H1 (cell line): ENCODE results near the gene WDR81. TPM values are rescaled to one million over a fixed set of nuclear protein-coding genes. Genes with fewer than 3 reads are reported as not detected.

Source experiments
- CTCF ChIA-PET: fragments of 300-600 bp; sonication (Branson Sonifier 250); formaldehyde crosslinking; loops from one replicate; lab custom pipeline; 2021; ENCODE audit not compliant: partially characterized antibody; lab: Charles Lee
- POLR2A ChIA-PET: fragments of 300-600 bp; sonication (Branson Sonifier 250); formaldehyde crosslinking; loops from one replicate; lab custom pipeline; 2021; ENCODE audit warnings: inconsistent platforms; ENCODE audit not compliant: partially characterized antibody; lab: Charles Lee
- DNase-seq, 2 experiments: peaks; one replicate each; pipeline versions ENCODE4 v3.0.0 to v3.0.0-alpha.2; 2010 to 2022; ENCODE audit warnings: low spot score in 2 of 2, low read depth in 1 of 2, mixed read lengths in 1 of 2
- FAIRE-seq: peaks from 2 replicates; lab custom pipeline; 2011; peaks lifted over from hg19 to GRCh38; lab: Jason Lieb, UNC
- H2AFZ ChIP-seq: 2 replicates; pipeline ENCODE4 v1.8.1; 2012; ENCODE audit warnings: low read length, inconsistent platforms
- H2AK5ac ChIP-seq: 2 replicates; pipeline ENCODE4 v1.6.1; 2013; ENCODE audit warnings: low read depth, low read length
- H2BK120ac ChIP-seq: replicated peaks from 2 replicates; pipeline ENCODE3; 2013; ENCODE audit warnings: low read depth, low read length, inconsistent platforms
- H2BK12ac ChIP-seq: 2 replicates; pipeline ENCODE4 v1.6.1; 2013; ENCODE audit warnings: low read depth, low read length
- H2BK15ac ChIP-seq: 2 replicates; pipeline ENCODE4 v1.6.1; 2013; ENCODE audit warnings: low read length
- H2BK20ac ChIP-seq: 2 replicates; pipeline ENCODE4 v1.6.1; 2013; ENCODE audit warnings: low read length
- H2BK5ac ChIP-seq: 2 replicates; pipeline ENCODE4 v1.6.1; 2013; ENCODE audit warnings: low read depth, low read length
- H3K14ac ChIP-seq: 2 replicates; pipeline ENCODE4 v1.6.1; 2013; ENCODE audit warnings: inconsistent platforms; ENCODE audit not compliant: insufficient read length
- H3K18ac ChIP-seq: 2 replicates; pipeline ENCODE4 v1.6.1; 2013; ENCODE audit warnings: low read length; ENCODE audit errors: extremely low read depth
- H3K23ac ChIP-seq: 2 replicates; pipeline ENCODE4 v1.6.1; 2013; ENCODE audit warnings: inconsistent platforms; ENCODE audit not compliant: insufficient read length
- H3K23me2 ChIP-seq: 2 replicates; pipeline ENCODE4 v1.6.1; 2013; ENCODE audit warnings: low read depth, low read length
- H3K27ac ChIP-seq: 2 replicates; pipeline ENCODE4 v1.6.1; 2011; ENCODE audit warnings: low read depth, low read length, inconsistent platforms
- H3K27me3 ChIP-seq, 4 experiments: replicated peaks in 1 of 4; 1 replicate in 1 of 4; 2 replicates in 3 of 4; pipeline versions ENCODE4 v1.6.1 to v1.8.1; 2011 to 2013; ENCODE audit warnings: low read length in 3 of 4, mild to moderate bottlenecking in 3 of 4, inconsistent platforms in 2 of 4, mixed read lengths in 2 of 4, moderate library complexity in 1 of 4; ENCODE audit not compliant: control insufficient read depth in 3 of 4, insufficient read depth in 3 of 4; ENCODE audit errors: extremely low read depth in 1 of 4
- H3K36me3 ChIP-seq, 4 experiments: 2 replicates each; pipeline versions ENCODE4 v1.6.1 to v1.8.1; 2011 to 2013; ENCODE audit warnings: mild to moderate bottlenecking in 4 of 4, low read length in 3 of 4, moderate library complexity in 2 of 4, control low read depth in 1 of 4, inconsistent platforms in 1 of 4; ENCODE audit not compliant: insufficient read depth in 4 of 4, control insufficient read depth in 2 of 4
- H3K4ac ChIP-seq: replicated peaks from 2 replicates; pipeline ENCODE3; 2013; ENCODE audit warnings: low read length, low read depth, mixed read lengths, inconsistent platforms; ENCODE audit not compliant: insufficient read length
- H3K4me1 ChIP-seq, 4 experiments: replicated peaks in 1 of 4; 1 replicate in 1 of 4; 2 replicates in 3 of 4; pipeline versions ENCODE4 v1.6.1 to v1.8.1; 2011 to 2013; ENCODE audit warnings: low read length in 3 of 4, inconsistent platforms in 2 of 4, mixed read lengths in 1 of 4; ENCODE audit not compliant: insufficient read depth in 4 of 4, control insufficient read depth in 3 of 4
- H3K4me2 ChIP-seq, 2 experiments: 2 replicates each; pipeline versions ENCODE4 v1.6.1 to v1.8.1; 2011 to 2013; ENCODE audit warnings: low read depth in 2 of 2, low read length in 2 of 2, control low read depth in 1 of 2, inconsistent platforms in 1 of 2, mild to moderate bottlenecking in 1 of 2; ENCODE audit not compliant: insufficient read depth in 1 of 2
- H3K4me3 ChIP-seq, 4 experiments: fragments of 200-600, 300-600 bp in 1 of 4; sonication (generic), shearing (Covaris generic), sonication (Bioruptor Twin) in 1 of 4; 2 replicates each; pipeline versions ENCODE4 v1.5.1 to v1.8.1; 2011 to 2016; ENCODE audit warnings: low read length in 4 of 4, low read depth in 3 of 4, control low read depth in 2 of 4, inconsistent platforms in 2 of 4, mild to moderate bottlenecking in 2 of 4, mixed read lengths in 1 of 4, moderate library complexity in 1 of 4; ENCODE audit not compliant: insufficient read depth in 2 of 4; ENCODE audit errors: extremely low read depth in 1 of 4
- H3K56ac ChIP-seq: replicated peaks from 2 replicates; pipeline ENCODE3; 2013; ENCODE audit warnings: low read depth, mild to moderate bottlenecking, mixed read lengths, low read length, inconsistent platforms; ENCODE audit not compliant: insufficient read length
- H3K79me1 ChIP-seq: 2 replicates; pipeline ENCODE4 v1.6.1; 2013; ENCODE audit warnings: low read depth, low read length, control low read depth
- H3K79me2 ChIP-seq, 2 experiments: 2 replicates each; pipeline versions ENCODE4 v1.6.1 to v1.8.1; 2012 to 2013; ENCODE audit warnings: low read length in 2 of 2, mild to moderate bottlenecking in 2 of 2, inconsistent platforms in 1 of 2; ENCODE audit not compliant: insufficient read depth in 2 of 2, control insufficient read depth in 1 of 2
- H3K9ac ChIP-seq, 4 experiments: replicated peaks in 1 of 4; 1 replicate in 1 of 4; 2 replicates in 3 of 4; pipeline versions ENCODE4 v1.6.1 to v1.8.1; 2011 to 2013; ENCODE audit warnings: low read depth in 3 of 4, low read length in 3 of 4, control low read depth in 2 of 4, mild to moderate bottlenecking in 2 of 4, moderate library complexity in 2 of 4, inconsistent platforms in 1 of 4; ENCODE audit errors: extremely low read depth in 1 of 4
- H3K9me3 ChIP-seq, 2 experiments: 2 replicates each; pipeline versions ENCODE4 v1.6.1 to v1.8.1; 2012 to 2013; ENCODE audit warnings: mild to moderate bottlenecking in 2 of 2, moderate library complexity in 2 of 2, control low read depth in 1 of 2, inconsistent platforms in 1 of 2, low read depth in 1 of 2, low read length in 1 of 2, mixed read lengths in 1 of 2; ENCODE audit not compliant: insufficient read depth in 2 of 2
- H4K20me1 ChIP-seq, 2 experiments: replicated peaks in 1 of 2; 2 replicates each; pipeline versions ENCODE3 to v1.8.1; 2011 to 2013; ENCODE audit warnings: inconsistent platforms in 2 of 2, low read length in 2 of 2, mild to moderate bottlenecking in 1 of 2; ENCODE audit not compliant: insufficient read depth in 2 of 2, control insufficient read depth in 1 of 2
- H4K5ac ChIP-seq: 2 replicates; pipeline ENCODE4 v1.6.1; 2013; ENCODE audit warnings: low read length, low read depth, mixed read lengths, inconsistent platforms; ENCODE audit not compliant: insufficient read length
- H4K8ac ChIP-seq: 2 replicates; pipeline ENCODE4 v1.8.0; 2013; ENCODE audit warnings: mild to moderate bottlenecking, moderate library complexity, low read length, inconsistent platforms; ENCODE audit not compliant: insufficient read depth; ENCODE audit errors: extremely low read depth
- H4K91ac ChIP-seq: replicated peaks from 2 replicates; pipeline ENCODE3; 2013; ENCODE audit warnings: low read length, mixed read lengths, inconsistent platforms; ENCODE audit not compliant: insufficient read length
- BCL11A ChIP-seq, 2 experiments: IDR thresholded peaks; one replicate each; pipeline ENCODE4 v1.6.1; 2011; ENCODE audit warnings: low read depth in 2 of 2, low read length in 2 of 2, mild to moderate bottlenecking in 2 of 2
- RAD21 ChIP-seq, 2 experiments: IDR thresholded peaks in 1 of 2; conservative IDR thresholded peaks in 1 of 2; 2 replicates each; pipeline ENCODE4 v1.6.1; 2011; ENCODE audit warnings: low read depth in 2 of 2, low read length in 2 of 2, improper control_type of control experiment in 1 of 2, inconsistent platforms in 1 of 2, mild to moderate bottlenecking in 1 of 2, moderate library complexity in 1 of 2
- RXRA ChIP-seq: IDR thresholded peaks from 2 replicates; pipeline ENCODE4 v1.6.1; 2011; ENCODE audit warnings: low read depth, mild to moderate bottlenecking, low read length, moderate library complexity; ENCODE audit not compliant: insufficient read depth
- WGBS, 2 experiments: shearing (Covaris generic) in 1 of 2; methylation state at CpG; one replicate each; pipeline versions ENCODE4 v1.1.6 to v1.1.7; 2013 to 2015; ENCODE audit warnings: low lambda C conversion rate in 2 of 2, mixed read lengths in 2 of 2, inconsistent platforms in 1 of 2, low coverage in 1 of 2, missing lambda C conversion rate in 1 of 2; ENCODE audit not compliant: insufficient replicate concordance in 2 of 2, insufficient coverage in 1 of 2, insufficient read length in 1 of 2; ENCODE audit errors: extremely low coverage in 1 of 2, missing lambda C conversion rate in 1 of 2; 5-methylcytosine and 5-hydroxymethylcytosine counted together
- polyA plus RNA-seq, 7 experiments: library from polyadenylated mRNA; depleted of rRNA in 3 of 7; stranded (reverse) in 5 of 7; unstranded in 2 of 7; fragments of >200 nt in 5 of 7; fragments of 200-250 nt in 2 of 7; gene quantifications; 1 replicate in 5 of 7; 2 replicates in 1 of 7; 4 replicates in 1 of 7; pipeline versions ENCODE4 v1.2.1 to v1.2.3, GENCODE V29; 2011 to 2013; ENCODE audit warnings: missing spikeins in 2 of 7, mixed read lengths in 2 of 7
- total RNA-seq: library from RNA; stranded (reverse); fragmentation: NEBNext Ultra II Directional; extraction: Animal tissue kit (Norgen Biotek cat#: 25700); gene quantifications from 2 replicates; pipeline ENCODE4 v1.2.1, GENCODE V29; 2021
- TF ChIP-seq, protein P1 (sequence below), 3 experiments: IDR thresholded peaks; 1 replicate in 2 of 3; 2 replicates in 1 of 3; pipeline versions ENCODE4 v1.5.1 to v1.6.1; 2011; ENCODE audit warnings: low read length in 3 of 3, mild to moderate bottlenecking in 3 of 3, inconsistent platforms in 2 of 3, low read depth in 1 of 3, moderate library complexity in 1 of 3; ENCODE audit not compliant: insufficient read depth in 1 of 3; ENCODE audit errors: control extremely low read depth in 1 of 3

Gene WDR81
- total and polyA plus RNA-seq, 2 of the 8 experiments (the other 6 are each of a cell fraction or from before 2014, with no cell fraction given) = 9.1 to 12.3 TPM

- Histone ChIP-seq H3K9me3 (no peaks in the 10 kb centered on the region), H2BK5ac (no peak overlapping the region), H2BK15ac (no peak overlapping the region; the same call in 1 of the 2 replicates), H3K27me3 (no peaks in the 10 kb centered on the region; a peak in 2 of 7 replicates), H3K23ac (no peak overlapping the region), H3K36me3 (peaks cover 0 to 3% (median under 1%) of the 10 kb centered on the region in 4 experiments; a peak in 3 of 8 replicates), H4K8ac (no peak overlapping the region), H2BK12ac (no peak overlapping the region), H3K79me1 (no peaks in the 10 kb centered on the region), H3K56ac (no peak overlapping the region), H2AK5ac (no peak overlapping the region), H3K79me2 (no peaks in the 10 kb centered on the region), H3K9ac (no peak overlapping the region), H4K5ac (no peak overlapping the region), H3K4ac (no peak overlapping the region), H3K4me3 (no peak overlapping the region), H3K14ac (no peak overlapping the region), H3K18ac (no peak overlapping the region), H2BK20ac (no peak overlapping the region), H3K27ac (no peak overlapping the region), H3K4me1 (peaks cover 0 to 25% (median 18%) of the 10 kb centered on the region in 4 experiments; a peak in 6 of 7 replicates), H4K91ac (no peak overlapping the region), H2BK120ac (no peak overlapping the region), H3K4me2 (no peak overlapping the region), H3K23me2 (peaks cover 5% of the 10 kb centered on the region; the same call in 1 of the 2 replicates), H2AFZ (no peak overlapping the region), H4K20me1 (no peaks in the 10 kb centered on the region)
- TF ChIP-seq RXRA (no peak), RAD21 (IDR thresholded peaks at IDR 0.05 in 1 of 2, conservative IDR thresholded peaks at IDR 0.05 in 1 of 2; ENCODE audit: low read depth in 2 of 2, low read length in 2 of 2) (peak in 1 of 2 experiments; percentile 16; a peak in 1 of 4 replicates), BCL11A (IDR thresholded peaks at IDR 0.05; ENCODE audit: low read depth in 2 of 2, low read length in 2 of 2) (no peak)
- TF ChIP-seq, protein P1, sequence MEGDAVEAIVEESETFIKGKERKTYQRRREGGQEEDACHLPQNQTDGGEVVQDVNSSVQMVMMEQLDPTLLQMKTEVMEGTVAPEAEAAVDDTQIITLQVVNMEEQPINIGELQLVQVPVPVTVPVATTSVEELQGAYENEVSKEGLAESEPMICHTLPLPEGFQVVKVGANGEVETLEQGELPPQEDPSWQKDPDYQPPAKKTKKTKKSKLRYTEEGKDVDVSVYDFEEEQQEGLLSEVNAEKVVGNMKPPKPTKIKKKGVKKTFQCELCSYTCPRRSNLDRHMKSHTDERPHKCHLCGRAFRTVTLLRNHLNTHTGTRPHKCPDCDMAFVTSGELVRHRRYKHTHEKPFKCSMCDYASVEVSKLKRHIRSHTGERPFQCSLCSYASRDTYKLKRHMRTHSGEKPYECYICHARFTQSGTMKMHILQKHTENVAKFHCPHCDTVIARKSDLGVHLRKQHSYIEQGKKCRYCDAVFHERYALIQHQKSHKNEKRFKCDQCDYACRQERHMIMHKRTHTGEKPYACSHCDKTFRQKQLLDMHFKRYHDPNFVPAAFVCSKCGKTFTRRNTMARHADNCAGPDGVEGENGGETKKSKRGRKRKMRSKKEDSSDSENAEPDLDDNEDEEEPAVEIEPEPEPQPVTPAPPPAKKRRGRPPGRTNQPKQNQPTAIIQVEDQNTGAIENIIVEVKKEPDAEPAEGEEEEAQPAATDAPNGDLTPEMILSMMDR (IDR thresholded peaks at IDR 0.05; ENCODE audit: control extremely low read depth in 1 of 3, insufficient read depth in 1 of 3, low read depth in 1 of 3, low read length in 3 of 3) = peak in 1 of 3 experiments; percentile 35; a peak in 2 of 4 replicates
- 99% methylated on average over 12 of the region's 12 CpGs; no CpG with 5 or more reads in 1 of the 2 experiments for WGBS, 2 experiments
- no peak for DNase-seq
- FAIRE-seq = no peak
- POLR2A ChIA-PET = interaction anchor here (1.1 to 3.8 kb wide), 5 partner anchors 10 to 51 kb away, joined by 3 to 17 read pairs (median 11); no protein-coding TSS in a partner anchor
- CTCF ChIA-PET = interaction anchor here (0.8 to 6.9 kb wide), 12 partner anchors 10 to 118 kb away, joined by 3 to 70 read pairs (median 7); partner anchors contain the start of gene RILP
These were observed 42.9 kb downstream of the WDR81 start for GRCh38 chr17:1767358-1767757.
